Keratinocyte (primary cell): ENCODE data around the gene PAX5. TPM values are rescaled to one million over a fixed set of nuclear protein-coding genes. Genes with fewer than 3 reads are reported as not detected.

Experiments
- DNase-seq: peaks from one replicate; pipeline ENCODE4 v3.0.0-alpha.2; 2011; ENCODE audit warnings: low read depth, missing footprints, low spot score
- FAIRE-seq: peaks from 2 replicates; lab custom pipeline; 2011; peaks lifted over from hg19 to GRCh38; lab: Jason Lieb, UNC
- H2AFZ ChIP-seq: 2 replicates; pipeline ENCODE4 v1.6.0; 2012; ENCODE audit warnings: low read length, control low read depth, inconsistent platforms; ENCODE audit not compliant: control insufficient read depth
- H3K27ac ChIP-seq: 2 replicates; pipeline ENCODE4 v1.5.1; 2011; ENCODE audit warnings: low read length; ENCODE audit not compliant: control insufficient read depth, insufficient read depth
- H3K27me3 ChIP-seq: 3 replicates; pipeline ENCODE4 v1.6.0; 2011; ENCODE audit warnings: low read length; ENCODE audit not compliant: control insufficient read depth, insufficient read depth; ENCODE audit errors: extremely low read depth
- H3K36me3 ChIP-seq, 2 experiments: 2 replicates in 1 of 2; 3 replicates in 1 of 2; pipeline ENCODE4 v1.5.1; 2011; ENCODE audit warnings: low read length in 2 of 2, mild to moderate bottlenecking in 1 of 2; ENCODE audit not compliant: control insufficient read depth in 2 of 2, insufficient read depth in 2 of 2; ENCODE audit errors: extremely low read depth in 1 of 2
- H3K4me1 ChIP-seq: 3 replicates; pipeline ENCODE4 v1.5.1; 2011; ENCODE audit warnings: low read length; ENCODE audit not compliant: control insufficient read depth, insufficient read depth; ENCODE audit errors: extremely low read depth
- H3K4me2 ChIP-seq: 3 replicates; pipeline ENCODE4 v1.6.0; 2011; ENCODE audit warnings: low read depth, low read length; ENCODE audit not compliant: control insufficient read depth, insufficient read depth; ENCODE audit errors: extremely low read depth
- H3K4me3 ChIP-seq, 3 experiments: fragments of 200-600 bp in 1 of 3; sonication (generic) in 1 of 3; 2 replicates in 2 of 3; 3 replicates in 1 of 3; pipeline ENCODE4 v1.5.1; 2011 to 2016; ENCODE audit warnings: low read length in 3 of 3, mild to moderate bottlenecking in 3 of 3, control low read depth in 2 of 3, inconsistent platforms in 1 of 3, low read depth in 1 of 3, mixed read lengths in 1 of 3, mixed run types in 1 of 3, moderate library complexity in 1 of 3; ENCODE audit not compliant: control insufficient read depth in 2 of 3, insufficient read depth in 2 of 3; ENCODE audit errors: extremely low read depth in 1 of 3
- H3K79me2 ChIP-seq: 2 replicates; pipeline ENCODE4 v1.6.0; 2012; ENCODE audit warnings: low read length; ENCODE audit not compliant: control insufficient read depth, insufficient read depth
- H3K9ac ChIP-seq: 3 replicates; pipeline ENCODE4 v1.6.0; 2011; ENCODE audit warnings: low read length; ENCODE audit not compliant: control insufficient read depth, insufficient read depth; ENCODE audit errors: extremely low read depth
- H3K9me1 ChIP-seq: 3 replicates; pipeline ENCODE4 v1.6.0; 2011; ENCODE audit warnings: low read length; ENCODE audit not compliant: control insufficient read depth, insufficient read depth; ENCODE audit errors: extremely low read depth
- H3K9me3 ChIP-seq: 2 replicates; pipeline ENCODE4 v1.5.1; 2012; ENCODE audit warnings: low read depth, low read length; ENCODE audit not compliant: control insufficient read depth
- H4K20me1 ChIP-seq: 3 replicates; pipeline ENCODE4 v1.6.0; 2011; ENCODE audit warnings: low read length; ENCODE audit not compliant: control insufficient read depth, insufficient read depth; ENCODE audit errors: extremely low read depth
- CTCF ChIP-seq, 3 experiments: IDR thresholded peaks in 1 of 3; conservative IDR thresholded peaks in 1 of 3; optimal IDR thresholded peaks in 1 of 3; 2 replicates in 2 of 3; 3 replicates in 1 of 3; pipeline versions ENCODE3 to v1.5.1; 2011; ENCODE audit warnings: low read length in 3 of 3, mild to moderate bottlenecking in 3 of 3, moderate library complexity in 2 of 3, control low read depth in 1 of 3, inconsistent platforms in 1 of 3; ENCODE audit not compliant: insufficient read depth in 2 of 3; ENCODE audit errors: extremely low read depth in 1 of 3
- EZH2 ChIP-seq: IDR thresholded peaks from one replicate; pipeline ENCODE4 v1.6.1; 2012; ENCODE audit warnings: inconsistent platforms, mild to moderate bottlenecking, low read length, moderate library complexity
- dilution Hi-C: fragments of 300-500 bp; cut with MboI; formaldehyde crosslinking; loops from one replicate; pipeline ENCODE4 v1.7.0; 2020; ENCODE audit warnings: low sequenced_read_pairs; ENCODE audit not compliant: extremely low pct_ligation_motif_present
- polyA plus RNA-seq, 5 experiments: library from polyadenylated mRNA; depleted of rRNA in 3 of 5; stranded (reverse) in 3 of 5; stranded (forward) in 1 of 5; unstranded in 1 of 5; fragments of >200 nt; gene quantifications; 1 replicate in 1 of 5; 2 replicates in 3 of 5; 3 replicates in 1 of 5; pipeline versions ENCODE4 v1.2.1 to v1.2.3, GENCODE V29; 2011 to 2012; ENCODE audit warnings: missing spikeins in 2 of 5, low read depth in 1 of 5, low replicate concordance in 1 of 5

The PAX5 gene
- polyA plus RNA-seq, 1 donor (not counting 4 experiments of a cell fraction or from before 2014, with no cell fraction given) = not detected

DNA sequence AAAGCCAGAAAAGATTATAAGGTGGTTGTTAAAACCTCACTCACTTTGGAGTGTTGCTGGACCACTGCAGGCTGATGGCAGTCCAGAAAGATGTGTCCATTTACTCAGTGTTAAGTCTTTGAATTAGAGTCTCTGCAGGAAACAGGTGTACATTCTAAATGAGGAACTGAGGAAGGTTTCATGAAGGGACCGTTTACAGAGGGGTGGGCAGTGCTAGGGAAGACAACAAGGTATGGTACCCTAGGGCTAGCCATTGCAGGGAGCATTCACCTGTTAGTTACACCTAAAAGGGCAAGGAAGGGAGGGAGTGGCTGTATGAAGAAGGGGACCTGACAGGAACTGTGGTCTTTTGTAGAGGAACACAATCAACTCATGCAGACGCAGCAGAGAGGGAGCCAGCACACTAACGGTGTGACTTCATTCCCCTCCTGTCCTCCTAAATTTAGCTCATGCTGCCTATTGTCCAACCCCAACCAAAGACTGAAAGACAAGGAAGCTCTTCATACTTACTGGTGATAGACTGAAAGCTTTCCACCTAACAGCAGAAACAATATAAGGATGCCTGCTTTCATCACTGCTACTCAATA is 32.2 kb upstream of the PAX5 start:
- Histone ChIP-seq H3K4me1 (no peaks in the 10 kb centered on the region), H3K79me2 (no peaks in the 10 kb centered on the region), H2AFZ (no peak overlapping the region), H3K27me3 (peaks cover 13% of the 10 kb centered on the region), H3K9me3 (no peaks in the 10 kb centered on the region), H3K9ac (no peak overlapping the region), H3K4me3 (no peak overlapping the region), H3K27ac (no peak overlapping the region), H4K20me1 (no peaks in the 10 kb centered on the region), H3K4me2 (no peak overlapping the region), H3K36me3 (no peaks in the 10 kb centered on the region), H3K9me1 (no peaks in the 10 kb centered on the region)
- dilution Hi-C loops = no loop called here
- TF ChIP-seq CTCF (optimal IDR thresholded peaks at IDR 0.05 in 1 of 3, IDR thresholded peaks at IDR 0.05 in 1 of 3, conservative IDR thresholded peaks at IDR 0.05 in 1 of 3; ENCODE audit: extremely low read depth in 1 of 3, insufficient read depth in 2 of 3, low read length in 3 of 3) (no peak), EZH2 (no peak)
- no peak for DNase-seq
- peak; percentile 9 for FAIRE-seq

DNA sequence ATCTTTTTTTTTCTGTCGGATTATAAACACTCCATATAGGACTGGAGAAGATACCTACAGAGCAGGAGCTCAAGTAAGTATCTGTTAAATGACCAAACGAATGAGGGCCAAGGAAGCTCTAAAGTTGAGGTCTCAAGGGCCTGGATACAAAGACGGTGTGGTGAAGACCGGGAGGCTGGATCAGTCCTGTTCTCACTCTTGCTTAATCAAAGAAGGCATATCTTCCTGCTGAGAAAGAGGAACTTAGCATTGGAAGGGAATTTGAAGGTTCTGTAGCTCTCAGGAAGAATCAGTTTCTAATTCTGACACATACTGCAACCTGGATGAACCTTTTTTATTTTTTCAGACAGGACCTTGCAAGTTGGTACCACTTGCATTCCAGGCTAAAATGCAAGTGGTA is 28.3 kb upstream of the PAX5 start:
- H3K36me3 ChIP-seq = no peaks in the 10 kb centered on the region
- no peak overlapping the region for H3K9ac ChIP-seq
- TF ChIP-seq EZH2 (no peak), CTCF (optimal IDR thresholded peaks at IDR 0.05 in 1 of 3, IDR thresholded peaks at IDR 0.05 in 1 of 3, conservative IDR thresholded peaks at IDR 0.05 in 1 of 3; ENCODE audit: extremely low read depth in 1 of 3, insufficient read depth in 2 of 3, low read length in 3 of 3) (no peak)
- H3K4me1 ChIP-seq = no peaks in the 10 kb centered on the region
- no peak overlapping the region for H3K4me3 ChIP-seq
- no peak overlapping the region for H3K4me2 ChIP-seq
- no peak for DNase-seq
- no peaks in the 10 kb centered on the region for H3K9me1 ChIP-seq
- FAIRE-seq = no peak
- no peaks in the 10 kb centered on the region for H4K20me1 ChIP-seq
- dilution Hi-C loops = no loop called here
- H3K9me3 ChIP-seq = no peaks in the 10 kb centered on the region
- no peak overlapping the region for H2AFZ ChIP-seq
- peaks cover 20% of the 10 kb centered on the region for H3K27me3 ChIP-seq
- no peak overlapping the region for H3K27ac ChIP-seq
- H3K79me2 ChIP-seq = no peaks in the 10 kb centered on the region
